GM18951 (cell line): ENCODE measurements around the gene SYNDIG1.
"Not testable (repeated sequence)": the region's sequence is repeated elsewhere in the genome, so short reads cannot be mapped to it uniquely, and the experiment has no call there.

Source experiments
- POLR2A ChIP-seq: IDR thresholded peaks from 4 replicates; pipeline ENCODE4 v1.6.1; 2011; ENCODE audit warnings: mild to moderate bottlenecking; ENCODE audit not compliant: insufficient read length, insufficient read depth; ENCODE audit errors: extremely low read depth
- in situ Hi-C: fragments of 300-500 bp; cut with MboI; formaldehyde crosslinking; loops from one replicate; pipeline ENCODE4 v1.12.0; 2022; ENCODE audit warnings: low sequenced_read_pairs, mixed read lengths, inconsistent platforms; ENCODE audit not compliant: unreplicated experiment

The SYNDIG1 gene

GRCh38 chr20:24497851-24498250 is 28.4 kb downstream of the SYNDIG1 start:
- in situ Hi-C loops, result no loop called here
- no peak for TF ChIP-seq POLR2A

DNA sequence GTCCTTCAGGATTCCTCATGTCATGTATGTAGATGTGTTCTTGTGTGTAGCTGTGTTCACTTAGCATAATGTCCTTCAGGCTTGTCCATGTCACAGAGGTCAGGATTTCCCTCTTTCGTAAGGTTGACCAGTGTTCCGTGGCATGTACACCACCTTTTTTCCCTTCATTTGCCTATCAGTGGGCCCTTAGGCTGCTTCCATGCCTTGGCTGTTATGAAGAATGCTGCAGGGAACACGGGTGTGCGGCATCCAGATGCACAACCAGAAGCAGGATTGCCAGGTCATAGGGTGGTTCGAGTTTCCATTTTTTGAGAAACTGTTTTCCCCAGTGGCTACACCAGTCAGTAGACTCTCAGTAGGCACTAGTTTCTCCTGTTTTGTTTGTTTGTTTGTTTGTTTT is 29.2 kb downstream of the SYNDIG1 start:
- TF ChIP-seq POLR2A, result no peak
- in situ Hi-C loops, result no loop called here

GRCh38 chr20:24499472-24499871 is 30.0 kb downstream of the SYNDIG1 start:
- no peak for TF ChIP-seq POLR2A
- in situ Hi-C loops, result no loop called here

DNA sequence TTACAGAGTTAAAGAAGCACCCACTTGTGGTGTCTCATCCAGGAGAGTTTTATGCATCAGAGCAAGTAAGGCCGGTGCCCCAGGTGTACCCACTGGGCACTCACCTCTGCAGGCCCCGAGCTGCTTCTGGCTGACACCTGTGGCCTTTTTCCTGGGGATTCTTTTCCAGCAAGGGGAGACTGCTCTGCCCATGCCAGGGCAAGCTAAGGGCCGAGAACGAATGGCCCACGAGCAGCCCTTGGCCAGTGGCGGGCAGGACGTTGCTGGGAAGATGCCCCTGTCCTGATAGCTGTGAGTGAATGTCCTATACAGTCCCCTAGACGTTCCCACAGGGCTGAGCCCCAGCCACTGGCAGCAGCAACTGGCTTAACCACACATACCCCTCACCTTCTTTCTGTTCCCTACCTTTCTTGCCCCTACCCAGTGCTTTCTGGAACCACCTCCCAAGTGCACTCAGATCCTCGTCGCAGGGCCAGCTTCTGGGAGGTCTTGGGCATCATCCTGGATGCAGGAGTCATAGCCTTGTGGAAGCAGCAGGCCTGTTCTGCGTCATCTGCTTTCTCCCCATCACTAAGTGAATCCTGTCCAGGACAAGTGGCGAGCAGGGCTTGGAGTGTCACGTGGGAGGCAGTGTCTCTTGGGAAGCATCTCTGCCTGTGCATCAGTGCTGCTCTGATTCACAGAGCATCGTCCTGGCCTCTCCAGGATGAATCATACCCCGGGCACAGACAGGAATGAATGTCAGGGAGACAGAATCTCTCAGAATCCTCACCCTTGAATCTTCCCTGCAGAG is 32.5 kb downstream of the SYNDIG1 start:
- in situ Hi-C loops, result no loop called here
- TF ChIP-seq POLR2A, result no peak

DNA sequence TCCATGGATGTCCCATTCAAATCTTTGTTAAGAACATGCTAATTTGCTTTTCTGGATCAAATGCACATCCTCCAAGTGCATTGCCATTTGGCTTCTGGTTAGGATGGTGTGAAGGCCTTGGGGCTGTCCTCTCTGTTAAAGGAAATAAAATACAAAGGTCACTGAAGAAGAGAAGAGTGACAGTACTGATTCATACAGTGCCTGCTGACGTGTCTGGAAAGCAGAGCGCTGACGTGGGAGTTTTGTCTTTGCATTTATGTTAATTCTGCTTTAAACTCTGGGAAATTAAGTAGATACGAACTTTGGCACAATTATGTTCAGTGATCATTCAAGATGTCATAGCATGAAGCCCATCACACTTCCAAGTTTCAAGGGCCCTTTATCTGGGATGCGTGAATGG is 33.2 kb downstream of the SYNDIG1 start:
- in situ Hi-C loops, result no loop called here
- TF ChIP-seq POLR2A, result no peak

DNA sequence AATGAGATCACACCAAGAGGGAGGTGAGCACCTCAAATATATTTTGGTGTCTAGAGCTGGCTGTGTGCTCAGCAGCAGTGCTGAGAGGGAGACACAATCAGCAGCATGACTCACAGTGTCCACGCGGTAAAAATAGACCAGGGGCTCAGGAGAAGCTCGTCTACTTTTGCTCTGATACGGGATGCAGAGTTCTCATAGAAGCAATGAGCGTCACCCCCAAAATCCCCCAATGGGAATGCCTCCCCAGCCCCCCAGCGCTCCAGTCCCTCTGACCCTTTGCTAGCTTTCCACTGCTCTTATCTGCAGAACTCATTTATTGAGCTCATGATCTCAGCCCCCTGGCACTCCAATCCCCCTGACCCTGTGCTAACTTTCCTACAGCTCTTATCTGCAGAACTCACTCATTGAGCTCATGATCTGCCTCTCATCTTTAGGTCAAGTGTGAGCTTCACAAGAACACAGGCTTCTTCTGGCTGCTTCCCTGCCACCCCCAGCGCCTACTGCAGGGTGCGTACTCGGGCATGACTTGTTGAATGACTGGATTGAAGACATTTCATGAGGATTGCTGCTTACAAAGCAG is 34.0 kb downstream of the SYNDIG1 start:
- in situ Hi-C loops, result no loop called here
- TF ChIP-seq POLR2A, result no peak

DNA sequence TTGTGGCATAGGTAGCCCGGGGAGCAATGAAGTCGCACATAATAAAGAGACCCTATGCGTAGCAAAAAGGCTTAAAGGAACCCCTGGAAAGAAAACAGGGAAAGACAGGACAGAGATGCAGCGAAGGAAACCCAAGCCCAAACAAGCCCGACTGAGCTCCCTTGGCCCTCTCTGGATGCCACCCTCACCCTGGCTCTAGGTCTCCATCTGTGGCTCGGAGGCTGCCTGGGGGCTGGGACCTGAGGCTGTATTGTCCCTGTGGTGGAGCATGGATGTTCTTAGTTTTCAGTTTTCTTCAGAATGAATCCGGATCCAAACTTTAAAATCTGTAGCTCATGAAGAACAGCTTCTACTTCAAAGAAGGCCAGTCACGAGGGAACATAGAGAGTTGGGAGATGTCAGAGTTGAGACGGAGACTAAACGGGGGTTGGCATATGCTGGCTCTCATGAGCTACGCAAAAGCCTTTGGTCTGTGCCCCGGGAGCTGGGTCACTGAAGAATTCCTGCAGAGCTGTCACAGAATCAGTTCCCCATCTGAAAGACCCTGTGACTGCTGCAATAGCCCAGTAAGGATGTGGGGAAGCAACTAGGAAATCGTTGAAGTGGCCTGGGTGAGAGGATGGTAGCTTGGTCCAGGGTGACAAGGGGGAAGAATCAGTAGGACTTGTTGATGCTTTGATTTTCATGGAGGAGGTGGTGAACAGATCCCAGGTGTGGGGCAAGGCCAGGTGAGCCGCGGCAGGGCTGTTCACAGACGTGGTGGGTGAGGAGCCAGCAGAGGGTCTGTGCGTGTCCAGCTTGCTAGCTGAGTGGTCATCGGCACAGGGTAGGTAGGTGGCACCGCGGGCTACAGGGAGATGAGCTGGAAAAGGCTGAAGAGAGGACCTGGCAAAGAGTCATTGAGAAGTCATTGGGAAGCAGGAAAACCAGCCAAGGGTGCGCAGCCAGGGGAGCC is 35.2 kb downstream of the SYNDIG1 start:
- no peak for TF ChIP-seq POLR2A
- in situ Hi-C loops, result no loop called here

DNA sequence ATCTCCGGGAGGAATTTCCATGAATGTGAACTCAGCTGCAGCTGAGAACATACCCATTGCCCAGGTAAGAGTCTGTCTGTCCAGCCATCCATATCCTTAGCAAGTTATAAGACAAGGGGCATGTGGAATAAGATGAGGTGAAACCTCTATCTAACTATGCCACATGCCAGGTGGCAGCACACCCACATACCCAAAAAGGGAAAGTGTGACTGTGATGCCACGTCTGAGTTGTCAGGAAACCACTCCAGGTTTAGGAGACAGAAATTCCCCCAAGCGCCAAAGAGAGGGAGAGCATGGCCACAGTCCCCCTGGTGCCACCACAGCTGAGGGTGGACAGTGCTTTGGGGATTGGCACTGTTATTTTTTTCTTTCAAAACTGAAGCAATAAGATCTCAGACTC is 36.7 kb downstream of the SYNDIG1 start:
- no peak for TF ChIP-seq POLR2A

DNA sequence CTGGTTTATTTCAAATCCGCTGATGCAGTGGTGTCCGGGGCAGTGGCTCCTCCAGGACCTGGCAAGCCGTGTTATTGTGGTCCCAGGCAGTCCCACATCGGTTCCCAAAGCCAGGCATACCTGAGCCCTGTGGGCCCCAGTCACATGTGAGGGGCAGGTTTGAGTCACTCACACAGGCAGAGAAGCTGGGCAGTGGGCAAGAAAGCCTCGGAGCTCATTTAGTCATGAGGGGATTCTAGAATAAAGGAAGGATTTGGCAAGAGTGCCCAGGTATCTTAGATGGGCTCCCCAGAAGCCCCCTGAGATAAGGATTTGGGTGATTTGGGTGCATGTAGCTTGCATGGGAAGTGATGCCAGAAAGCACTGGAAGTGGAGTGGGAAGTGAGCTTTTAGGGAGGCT is 37.3 kb downstream of the SYNDIG1 start:
- no peak for TF ChIP-seq POLR2A
- in situ Hi-C loops, result no loop called here

More for the DNA sequence above, 36.7 kb downstream of the SYNDIG1 start:
- in situ Hi-C loops, result no loop called here

GRCh38 chr20:24507182-24507853 is 37.9 kb downstream of the SYNDIG1 start:
- no peak for TF ChIP-seq POLR2A
- in situ Hi-C loops, result no loop called here

GRCh38 chr20:24512441-24512840 is 43.0 kb downstream of the SYNDIG1 start:
- in situ Hi-C loops, result not testable (repeated sequence)

DNA sequence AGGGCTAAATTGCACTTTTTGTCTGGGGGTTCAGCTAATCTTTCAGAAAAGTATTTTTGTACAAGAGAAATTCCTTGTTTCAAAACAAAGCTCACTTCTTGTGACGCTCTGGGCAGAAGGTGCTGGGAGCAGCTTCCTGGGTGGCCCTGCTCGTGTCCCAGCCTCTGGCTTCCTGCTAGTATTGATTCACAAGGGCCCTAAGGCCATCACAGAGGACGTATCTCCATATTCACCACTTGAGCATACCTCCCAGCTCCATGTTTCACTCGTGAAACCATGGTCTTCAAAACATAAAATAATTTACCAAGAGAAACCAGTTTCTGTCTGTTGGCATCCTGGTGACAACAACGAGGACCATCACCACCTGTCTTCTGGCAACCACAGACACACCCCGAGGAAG is 49.1 kb downstream of the SYNDIG1 start:
- in situ Hi-C loops, result no loop called here
- no peak for TF ChIP-seq POLR2A

DNA sequence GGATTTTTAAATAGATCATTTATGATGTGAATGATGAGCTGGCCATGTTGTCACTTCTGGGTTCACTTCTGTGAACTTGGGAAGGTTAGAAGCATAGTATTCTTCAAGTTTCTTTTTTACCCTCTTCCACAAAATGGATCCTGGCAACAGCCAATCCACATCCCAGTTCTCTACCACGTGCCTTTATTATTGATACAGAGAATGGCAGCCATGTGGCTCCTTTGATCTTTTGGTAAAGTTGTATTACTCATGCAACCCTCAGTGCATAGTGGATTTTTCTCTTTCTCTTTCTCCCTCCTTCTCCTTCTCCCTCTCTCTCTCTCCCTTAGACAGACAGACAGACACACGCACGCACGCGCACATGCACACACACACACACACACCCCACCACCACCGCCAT is 50.0 kb downstream of the SYNDIG1 start:
- TF ChIP-seq POLR2A, result no peak
- in situ Hi-C loops, result no loop called here
